GM03348 (cell line): Measurements from ENCODE around the gene CEP76.
"Not testable (repeated sequence)": the region's sequence is repeated elsewhere in the genome, so short reads cannot be mapped to it uniquely, and the experiment has no call there.

Experiments
- DNase-seq: peaks from one replicate; pipeline ENCODE4 v3.0.0; 2012; ENCODE audit warnings: low spot score

CEP76 gene

DNA sequence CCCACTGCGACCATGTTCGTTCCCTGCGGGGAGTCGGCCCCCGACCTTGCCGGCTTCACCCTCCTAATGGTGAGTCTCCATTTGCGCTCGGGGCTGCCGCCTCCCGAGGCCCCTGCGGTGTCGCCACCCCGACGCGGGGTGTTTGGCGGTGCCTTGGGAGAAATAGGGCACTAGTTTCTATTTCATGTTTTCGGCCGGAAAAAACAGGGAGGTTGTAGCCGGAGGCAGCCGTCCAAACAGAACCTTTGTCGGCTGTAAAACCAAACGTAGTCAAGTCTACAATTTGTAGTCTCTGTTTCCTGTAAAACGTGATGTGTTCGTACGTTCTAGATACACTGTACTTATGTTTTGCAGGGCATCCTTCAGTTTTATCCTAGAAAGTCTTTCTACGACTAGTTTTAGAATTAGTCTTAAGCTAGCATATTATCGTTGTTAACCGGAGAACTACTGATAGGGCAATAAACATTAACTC, 609 bp upstream of the CEP76 start:
- DNase-seq, result no peak

DNA sequence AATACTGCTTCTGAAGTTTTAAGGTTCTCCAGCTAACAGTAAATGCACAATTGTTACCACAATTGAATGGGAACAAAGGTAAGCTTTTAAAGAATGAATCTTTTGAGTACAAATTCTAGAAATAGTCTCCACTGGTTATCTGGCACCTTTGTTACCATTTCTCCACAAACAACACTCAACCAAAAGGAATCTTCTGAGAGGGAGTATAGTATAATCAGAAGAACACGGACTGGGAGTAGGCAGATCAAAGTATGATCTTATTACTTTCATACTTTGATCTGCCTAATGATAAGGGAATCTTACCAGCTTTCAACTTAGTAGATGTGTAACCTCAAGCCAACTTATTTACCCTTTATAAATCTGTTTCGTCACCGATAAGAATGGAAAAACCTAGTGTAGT, 1.4 kb downstream of the CEP76 start:
- no peak for DNase-seq

DNA sequence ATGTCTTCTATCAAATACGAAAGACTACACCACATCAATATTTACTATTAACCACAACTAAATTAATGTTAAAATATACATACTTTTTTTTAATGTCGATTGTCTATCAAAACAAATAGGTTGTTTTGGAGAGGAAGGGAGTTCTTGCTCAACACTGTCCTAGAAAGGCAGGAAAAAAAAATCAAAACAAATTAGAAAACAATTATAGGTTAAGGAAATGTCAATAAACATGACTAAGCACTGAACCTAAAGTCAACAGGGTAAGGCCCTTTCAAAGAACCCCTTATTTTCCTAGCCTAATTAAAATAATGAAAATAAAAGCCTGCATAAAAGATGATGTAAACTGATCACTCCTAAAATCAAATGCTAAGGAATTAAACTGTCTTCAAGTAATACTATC, 2.8 kb downstream of the CEP76 start:
- no peak for DNase-seq

DNA sequence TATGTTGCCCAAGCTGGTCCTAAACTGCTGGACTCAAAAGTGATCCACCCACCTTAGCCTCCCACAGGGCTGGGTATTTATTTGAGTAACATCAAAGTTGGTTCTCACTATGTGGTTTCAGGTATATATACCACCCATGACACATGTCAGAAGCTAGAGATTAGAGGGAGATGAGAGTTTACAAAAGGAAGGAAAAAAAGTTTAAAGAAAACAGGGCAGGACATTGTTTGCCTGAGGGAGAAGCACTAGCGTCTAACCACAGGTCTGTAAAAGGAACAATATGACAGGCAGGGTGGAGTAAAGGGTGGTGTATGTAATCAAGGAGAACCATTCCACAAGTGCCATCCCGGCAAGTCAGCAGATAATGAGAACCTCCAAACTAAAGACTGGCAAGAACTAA, 8.5 kb downstream of the CEP76 start:
- DNase-seq, result no peak

DNA sequence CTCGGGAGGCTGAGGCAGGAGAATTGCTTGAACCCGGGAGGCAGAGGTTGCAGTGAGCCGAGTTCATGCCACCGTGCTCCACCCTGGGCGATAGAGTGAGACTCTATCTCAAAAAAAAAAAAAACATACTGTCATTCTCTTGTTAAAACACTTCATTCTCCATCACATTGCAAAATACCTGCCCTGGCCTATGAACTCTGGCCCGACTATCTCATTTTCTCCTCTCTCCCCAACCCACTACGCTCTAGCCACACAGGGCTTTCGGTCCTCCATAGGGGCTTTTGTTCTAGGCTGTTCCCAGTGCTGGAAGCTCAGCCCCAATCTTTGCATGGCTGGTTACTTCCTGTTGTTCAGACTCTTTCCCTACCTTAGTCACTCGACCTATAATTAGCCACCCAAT, 10.3 kb downstream of the CEP76 start:
- DNase-seq, result no peak

DNA sequence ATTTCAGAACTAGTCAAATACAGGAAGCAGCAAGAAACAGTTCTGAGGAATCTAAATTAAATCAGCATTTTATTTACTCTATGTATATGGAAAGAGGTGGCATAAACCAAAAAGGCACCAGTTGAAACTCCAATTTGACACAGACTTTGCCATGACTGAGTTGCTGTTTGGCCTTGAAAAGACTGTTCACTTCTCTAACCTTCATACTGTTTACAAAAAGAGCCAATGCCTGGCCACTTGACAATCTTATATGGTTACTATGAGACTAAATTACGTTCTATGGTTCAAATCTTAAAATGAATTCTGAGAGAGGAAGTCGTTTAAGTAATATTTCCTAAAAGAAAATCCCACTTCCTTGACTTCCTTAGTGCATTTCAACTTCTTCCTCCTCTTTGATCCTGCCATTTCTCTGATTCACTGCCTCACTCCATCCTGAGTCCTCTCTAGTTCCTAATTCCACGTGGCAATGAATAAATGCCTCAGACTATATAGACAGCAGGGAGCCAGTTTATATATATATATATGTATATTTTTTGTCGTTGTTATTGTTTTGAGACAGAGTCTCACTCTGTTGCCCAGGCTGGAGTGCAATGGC, 13.2 kb downstream of the CEP76 start:
- DNase-seq, result no peak

DNA sequence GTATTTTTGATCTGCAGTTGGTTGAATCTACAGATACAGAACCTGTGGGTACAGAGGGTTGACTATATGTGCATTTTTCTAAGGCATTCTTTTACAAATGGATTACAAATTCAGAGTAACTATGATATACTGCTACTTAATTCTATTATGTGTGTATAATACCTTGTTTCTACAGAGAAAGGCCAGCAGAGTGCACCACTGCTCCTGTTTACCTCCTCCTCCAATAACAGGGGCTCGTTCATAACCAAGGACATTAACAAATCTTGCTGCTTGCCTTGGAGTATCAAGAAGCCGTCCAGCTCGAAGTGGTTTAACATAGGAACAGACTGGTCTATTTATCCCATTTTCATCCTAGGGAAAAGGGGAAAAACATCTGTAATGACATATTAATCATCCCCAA, 16.4 kb downstream of the CEP76 start:
- peak; percentile 8 for DNase-seq

DNA sequence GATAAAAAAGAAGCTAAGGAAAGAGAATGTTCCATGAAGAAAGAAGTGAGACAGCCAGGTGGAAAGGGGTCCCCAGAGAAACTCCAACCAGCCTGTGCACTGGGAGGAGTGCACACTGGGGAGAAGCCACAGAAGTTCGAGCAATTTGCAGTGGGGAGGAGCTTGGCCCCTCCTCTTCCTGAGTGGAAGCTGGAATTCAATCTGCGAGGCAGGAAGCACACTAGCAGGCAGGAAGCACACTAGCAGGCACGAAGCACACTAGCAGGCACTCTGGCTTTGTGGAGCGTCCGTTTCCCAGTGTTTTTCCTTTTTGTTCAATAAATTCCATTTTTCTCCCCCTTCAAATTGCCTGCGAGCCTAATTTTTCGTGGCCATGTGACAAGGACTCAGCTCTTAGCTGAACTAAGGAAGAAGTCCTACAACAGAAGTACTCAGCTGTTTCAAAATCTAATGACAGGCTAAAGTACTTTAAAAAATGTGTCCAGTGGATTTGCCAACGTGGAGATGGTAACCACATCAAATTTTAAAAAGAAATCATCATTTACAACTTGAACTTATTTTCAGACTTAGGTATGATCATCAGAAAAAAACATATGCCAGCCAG, 23.2 kb downstream of the CEP76 start:
- DNase-seq, result peak; percentile 66

DNA sequence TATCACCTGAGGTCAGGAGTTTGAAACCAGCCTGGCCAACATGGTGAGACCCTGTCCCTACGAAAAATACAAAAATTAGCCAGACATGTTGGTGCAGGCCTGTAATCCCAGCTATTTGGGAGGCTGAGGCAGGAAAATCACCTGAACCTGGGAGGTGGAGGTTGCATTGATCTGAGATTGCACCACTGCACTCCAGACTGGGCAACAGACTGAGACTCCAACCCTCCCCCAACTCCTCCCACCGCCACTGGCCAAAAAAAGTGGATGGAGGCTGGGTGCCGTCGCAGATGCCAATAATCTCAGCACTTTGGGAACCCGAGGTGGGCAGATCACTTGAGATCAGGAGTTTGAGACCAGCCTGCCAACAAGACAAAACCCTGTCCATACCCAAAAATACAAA, 34.5 kb downstream of the CEP76 start:
- no peak for DNase-seq

DNA sequence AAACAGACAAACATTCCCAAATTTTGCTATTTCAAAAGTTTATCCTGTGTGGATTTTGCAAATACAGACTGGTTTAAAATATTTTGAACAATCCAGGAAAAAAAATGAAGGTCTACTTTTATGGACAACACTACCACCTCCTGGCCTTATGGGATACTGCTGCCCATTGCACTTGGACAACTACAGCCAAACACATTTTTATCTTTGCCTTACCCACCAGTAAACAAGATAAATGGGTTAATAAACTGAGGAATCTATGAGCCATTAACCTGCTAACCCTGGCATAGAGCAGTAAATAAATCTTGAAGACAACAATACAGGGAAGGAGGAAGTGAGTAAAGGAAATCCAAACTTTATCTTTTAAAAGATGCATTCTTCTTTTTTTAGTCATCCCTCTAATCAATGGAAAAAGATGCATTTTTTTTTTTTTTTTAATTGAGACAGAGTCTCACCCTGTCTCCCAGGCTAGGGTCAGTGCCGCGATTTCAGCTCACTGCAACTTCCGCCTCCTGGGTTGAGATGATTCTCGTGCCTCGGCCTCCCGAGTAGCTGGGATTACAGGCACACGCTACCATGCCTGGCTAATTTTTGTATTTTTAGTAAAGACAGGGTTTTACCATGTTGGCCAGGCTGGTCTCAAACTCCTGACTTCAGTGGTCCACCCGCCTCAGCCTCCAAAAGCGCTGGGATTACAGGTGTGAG, 42.5 kb downstream of the CEP76 start:
- peak; percentile 77 for DNase-seq

DNA sequence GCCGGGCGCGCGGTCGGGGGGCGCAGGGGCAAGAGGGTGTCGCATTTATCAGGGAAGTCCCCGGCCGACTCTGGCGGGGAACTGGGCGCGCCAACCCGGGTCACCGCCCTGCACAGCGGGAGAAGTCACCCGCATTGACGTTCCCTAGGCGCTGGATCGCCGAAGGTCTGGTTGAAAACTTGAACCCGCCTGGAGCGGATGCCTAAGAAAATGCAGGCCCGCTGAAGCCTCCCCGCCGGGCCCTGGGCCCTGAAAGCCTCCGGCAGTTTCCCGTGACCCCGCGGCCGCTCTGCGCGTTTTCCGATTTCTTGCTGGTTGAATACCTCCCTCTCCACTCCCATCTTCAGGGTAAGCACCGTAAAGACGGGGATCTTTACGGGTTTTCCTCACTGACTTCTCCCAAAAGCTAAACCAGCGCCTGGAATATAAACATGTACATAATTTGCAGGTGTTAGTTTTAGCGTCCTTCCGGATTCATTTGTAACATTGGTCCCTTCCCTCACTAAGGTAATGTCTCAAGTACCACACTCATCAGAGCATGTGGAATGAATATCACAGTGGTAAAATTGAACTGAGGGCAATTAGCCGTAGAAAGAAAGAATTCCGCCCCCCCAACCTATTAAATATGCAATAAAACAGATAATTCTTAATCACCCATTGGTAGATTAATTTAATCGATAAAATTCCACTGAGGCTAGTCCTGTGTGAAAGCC, 43.9 kb downstream of the CEP76 start:
- no peak for DNase-seq

DNA sequence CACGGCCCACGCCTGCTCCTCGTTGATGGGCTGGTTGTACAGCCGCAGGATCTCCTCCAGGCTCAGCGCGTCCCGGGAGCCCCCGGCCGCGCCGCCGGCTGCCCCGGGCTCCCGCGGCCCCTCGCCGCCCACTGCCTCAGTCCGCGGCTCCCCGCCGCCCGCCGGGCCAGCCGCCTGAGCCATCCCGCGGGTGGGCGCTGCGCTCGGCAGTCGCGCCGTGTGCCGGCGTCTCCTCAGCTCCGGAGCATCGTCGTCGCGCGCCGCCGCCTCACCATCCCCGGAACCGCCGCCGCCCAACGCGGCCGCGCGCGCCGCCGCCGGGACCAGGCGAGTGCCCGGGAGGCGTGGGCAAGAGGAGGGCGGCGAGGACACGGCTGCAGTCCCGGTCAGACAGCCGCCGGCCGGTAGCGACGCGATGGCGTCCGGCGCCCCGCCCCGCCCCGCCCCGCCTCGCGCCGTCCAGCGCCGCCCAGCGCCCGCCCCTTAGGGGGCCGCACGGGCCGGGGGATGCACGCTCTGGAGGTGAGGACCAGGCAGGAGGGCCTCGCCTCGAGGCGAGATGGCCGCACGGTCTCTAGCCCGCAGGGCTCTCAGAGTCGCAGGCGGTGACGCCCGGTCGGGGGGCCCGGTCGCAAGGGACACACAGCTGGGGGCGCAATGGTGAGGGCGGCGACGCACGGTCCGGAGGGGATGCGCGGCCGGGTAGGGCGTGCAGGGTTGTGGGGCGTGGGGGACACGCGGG, 44.7 kb downstream of the CEP76 start, which contains the start of gene SPIRE1:
SPIRE1 (minus strand) TSS at position 424 of the 742 bp plus-strand sequence; CDS start at position 183, 241 bp downstream.
- DNase-seq, result peak; percentile 92

DNA sequence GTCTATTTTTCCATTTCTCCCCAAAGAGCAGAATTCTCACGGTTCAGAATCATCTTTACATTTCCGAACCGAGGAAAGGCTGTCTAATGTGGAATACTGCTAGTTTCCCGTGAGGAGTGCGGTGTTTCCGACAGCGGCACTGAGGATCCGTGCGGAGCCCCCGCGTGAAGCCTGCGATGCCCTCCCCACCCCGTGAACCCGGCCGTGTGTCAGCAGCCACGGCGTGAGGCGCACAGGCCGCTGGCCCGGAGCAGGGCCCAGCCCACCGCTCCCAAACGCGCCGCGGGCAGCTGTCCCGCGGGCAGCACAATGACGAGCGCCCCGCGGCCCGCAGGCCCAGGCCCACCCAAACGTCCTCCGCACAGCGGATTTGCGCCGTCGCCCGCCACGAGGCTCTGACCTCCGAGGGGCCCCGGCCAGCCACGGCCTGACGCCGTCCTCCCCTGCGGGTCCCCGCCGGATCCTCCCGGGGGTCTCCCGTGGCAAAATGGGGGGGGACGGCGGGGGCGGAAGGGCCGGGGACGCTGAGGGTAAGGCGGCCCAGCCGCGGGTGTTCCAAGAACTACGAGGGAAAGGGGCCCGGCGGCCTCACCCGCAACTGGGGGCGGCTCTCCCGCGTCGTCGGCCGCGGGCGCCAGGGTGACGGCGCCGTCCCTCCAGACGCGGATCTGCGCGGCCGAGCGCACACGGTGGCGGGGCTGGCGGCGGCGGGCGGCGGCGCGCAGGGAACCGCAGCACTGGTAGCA, 45.4 kb downstream of the CEP76 start:
- DNase-seq, result peak; percentile 76

DNA sequence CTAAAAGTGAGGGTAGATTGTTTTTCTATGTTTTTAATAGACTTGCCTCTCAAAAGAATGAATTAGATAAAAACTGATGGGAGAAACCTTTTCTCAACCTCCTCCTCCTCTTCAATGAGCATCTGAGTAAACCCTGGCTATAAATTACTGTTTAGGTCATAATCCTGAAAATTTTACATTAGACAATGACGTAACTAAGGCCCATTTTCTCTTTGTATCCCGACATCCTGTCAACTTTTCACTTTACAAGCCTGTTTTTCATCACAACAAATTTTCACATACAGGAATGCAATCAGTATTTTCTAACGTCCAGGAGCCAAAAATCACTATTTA, 46.0 kb downstream of the CEP76 start:
- peak; percentile 29 for DNase-seq

DNA sequence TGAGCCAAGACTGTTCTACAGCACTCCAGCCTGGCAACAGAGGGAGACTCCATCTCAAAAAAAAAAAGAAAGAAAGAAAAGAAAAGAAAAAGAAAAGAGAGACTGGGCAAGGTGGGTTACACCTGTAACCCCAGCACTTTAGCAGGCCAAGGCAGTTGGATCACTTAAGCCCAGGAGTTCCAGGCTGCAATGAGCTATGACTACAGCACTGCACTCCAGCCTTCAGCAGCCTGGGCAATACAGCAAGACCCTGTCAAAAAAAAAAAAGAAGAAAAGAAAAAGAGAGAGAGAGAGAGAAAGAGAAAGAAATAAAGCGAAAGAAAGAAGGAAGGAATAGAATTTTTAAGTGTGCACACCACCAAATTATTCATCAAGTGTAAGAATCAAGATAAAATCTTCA, 47.6 kb downstream of the CEP76 start:
- no peak for DNase-seq

DNA sequence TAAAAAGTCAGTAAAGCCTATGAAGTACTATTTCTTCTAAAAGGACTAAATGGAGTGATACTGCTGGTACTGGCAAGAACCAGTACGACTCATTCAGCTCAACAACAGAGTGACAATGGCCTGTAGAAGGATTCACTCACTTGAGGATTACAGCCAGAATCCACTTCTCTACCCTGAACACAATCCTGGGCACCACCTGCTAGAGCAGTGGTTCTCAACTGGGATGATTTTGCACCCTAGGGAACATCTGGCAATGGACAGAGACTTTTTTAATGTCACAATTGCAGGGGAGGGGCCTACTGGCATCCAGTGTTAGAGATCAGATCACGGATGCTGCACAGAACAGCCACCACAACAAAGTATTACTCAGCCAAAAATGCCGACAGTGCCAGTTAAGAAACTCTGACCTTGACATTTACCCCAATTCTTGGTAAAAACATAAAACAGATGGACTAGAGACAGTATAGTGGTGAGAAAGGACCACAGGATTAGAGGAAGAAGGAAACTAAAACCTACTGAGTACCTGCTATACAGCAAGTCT, 49.6 kb downstream of the CEP76 start:
- peak; percentile 61 for DNase-seq

DNA sequence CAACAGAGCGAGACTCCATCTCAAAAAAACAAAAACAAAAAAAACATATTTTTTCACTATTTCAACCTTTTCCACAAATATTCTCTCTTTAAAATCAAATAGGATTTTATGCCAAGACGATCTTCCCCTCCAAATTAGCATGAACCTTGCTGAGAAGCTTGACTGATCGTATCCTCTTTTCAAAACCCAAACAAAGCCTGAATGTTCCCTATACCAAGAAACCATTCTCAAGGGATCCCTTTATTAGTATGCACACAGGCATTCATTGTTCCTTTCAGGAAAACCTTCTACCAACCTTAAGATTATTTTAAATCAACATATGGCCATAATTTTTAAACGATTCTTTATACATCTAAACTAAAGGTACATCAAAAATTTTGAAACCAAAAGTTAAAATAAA, 50.9 kb downstream of the CEP76 start:
- no peak for DNase-seq

DNA sequence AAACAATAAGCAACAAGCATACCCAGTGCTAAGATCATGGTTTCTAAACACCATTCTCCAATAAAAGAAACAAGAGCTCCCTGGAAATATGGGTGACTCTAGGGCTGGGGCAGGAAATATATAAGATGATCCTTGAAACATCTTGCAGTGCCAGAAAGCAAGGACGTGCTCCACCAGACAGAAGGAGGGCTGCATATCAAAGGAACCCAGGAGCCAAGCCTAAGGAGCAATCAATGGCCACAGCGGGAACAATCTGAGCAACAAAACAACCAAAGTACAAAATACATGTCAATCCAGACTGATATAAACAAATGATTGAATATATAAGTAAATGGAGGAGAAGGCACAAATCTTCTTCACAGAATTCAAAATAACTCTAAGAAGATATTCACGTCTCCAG, 54.8 kb downstream of the CEP76 start:
- DNase-seq, result no peak

DNA sequence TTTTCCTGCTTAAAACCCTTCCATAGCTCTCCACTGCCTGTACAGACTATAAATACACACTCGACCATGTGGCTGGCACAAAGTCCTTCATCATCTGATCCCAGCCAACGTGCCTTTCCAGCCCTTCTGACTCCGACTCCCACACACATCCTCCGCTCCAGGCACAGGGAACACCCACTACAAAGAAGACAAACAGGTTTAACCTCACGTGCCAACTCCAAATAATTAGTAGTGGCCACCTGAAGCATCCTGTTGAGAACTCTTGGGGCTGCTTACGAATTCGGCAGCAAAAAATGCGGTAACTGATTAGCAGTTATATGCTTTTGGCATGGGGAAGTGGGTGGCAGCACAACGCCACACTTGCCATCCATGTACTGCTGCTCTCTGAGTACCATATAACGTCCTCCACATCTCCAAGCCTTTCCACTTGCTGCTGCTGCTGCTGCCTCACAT, 56.7 kb downstream of the CEP76 start:
- no peak for DNase-seq

DNA sequence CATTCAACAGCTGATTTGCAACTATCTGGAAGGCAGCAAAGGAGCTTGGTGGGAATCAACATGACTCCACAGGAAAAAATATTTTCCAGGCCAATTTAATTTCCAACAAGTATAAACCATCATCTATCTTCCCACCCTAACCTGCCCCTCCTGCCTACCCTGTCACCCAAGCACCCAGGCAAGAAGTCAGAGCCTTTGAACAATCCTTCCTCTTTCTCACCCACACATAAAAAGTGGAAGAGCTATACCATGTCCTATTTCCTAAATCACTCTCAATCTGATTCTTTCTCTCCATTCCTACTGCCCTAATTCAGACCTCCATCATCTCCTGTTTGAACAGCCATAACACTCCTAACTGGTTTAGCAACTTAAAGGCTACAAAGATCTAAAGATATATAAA, 57.3 kb downstream of the CEP76 start:
- no peak for DNase-seq

DNA sequence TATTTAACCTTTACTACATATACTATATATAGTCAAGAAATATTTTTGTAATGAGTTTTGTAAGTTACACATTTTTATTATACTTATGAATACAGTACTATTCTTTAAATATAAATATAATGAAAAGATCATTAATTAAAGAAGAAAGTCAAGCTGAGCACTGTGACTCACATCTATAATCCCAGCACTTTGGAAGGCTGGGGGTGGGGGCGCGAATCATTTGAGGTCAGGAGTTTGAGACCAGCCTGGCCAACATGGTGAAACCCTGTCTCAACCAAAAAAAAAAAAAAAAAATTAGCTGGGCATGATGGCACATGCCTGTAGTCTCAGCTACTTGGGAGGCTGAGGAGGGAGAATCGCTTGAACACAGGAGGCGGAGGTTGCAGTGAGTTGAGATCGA, 58.8 kb downstream of the CEP76 start:
- not testable (repeated sequence) for DNase-seq
